Transverse colon (tissue), 4 donors: ENCODE data around the gene COMMD4. TPM values are rescaled to one million over a fixed set of nuclear protein-coding genes. Genes with fewer than 3 reads are reported as not detected.

Experiments used
- DNase-seq: peaks from one replicate; pipeline ENCODE4 v3.0.0-alpha.2; 2019
- H3K27ac ChIP-seq, 4 donors: fragments of 200-600 bp; sonication (generic); 2 replicates each; pipeline ENCODE4 v1.5.1; 2016 to 2018; ENCODE audit warnings: inconsistent platforms in 4 of 4
- H3K27me3 ChIP-seq: fragments of 200-600 bp; sonication (generic); 2 replicates; pipeline ENCODE4 v1.5.1; 2017; ENCODE audit warnings: inconsistent platforms
- H3K36me3 ChIP-seq, 4 donors: fragments of 200-600 bp; sonication (generic); 2 replicates each; pipeline ENCODE4 v1.5.1; 2017 to 2019; ENCODE audit warnings: inconsistent platforms in 4 of 4
- H3K4me1 ChIP-seq, 4 donors: fragments of 200-600 bp; sonication (generic); 2 replicates each; pipeline ENCODE4 v1.5.1; 2017 to 2020; ENCODE audit warnings: inconsistent platforms in 4 of 4
- H3K4me3 ChIP-seq, 4 donors: fragments of 200-600 bp; sonication (generic); 1 replicate in 1 of 4; 2 replicates in 3 of 4; pipeline versions ENCODE4 v1.5.1 to v1.6.1; 2017 to 2019; ENCODE audit warnings: inconsistent platforms in 4 of 4
- H3K9me3 ChIP-seq, 2 donors: fragments of 200-600 bp; sonication (generic); 2 replicates each; pipeline ENCODE4 v1.5.1; 2017 to 2019; ENCODE audit warnings: inconsistent platforms in 2 of 2
- EP300 ChIP-seq: sonication (generic); formaldehyde crosslinking; IDR thresholded peaks from one replicate; pipeline ENCODE4 v1.6.1; 2017; ENCODE audit warnings: antibody characterized with exemption, low read depth
- POLR2A ChIP-seq: fragments of 450-650 bp; IDR thresholded peaks from one replicate; pipeline ENCODE4 v1.6.1; 2016; ENCODE audit warnings: antibody characterized with exemption, mild to moderate bottlenecking, moderate library complexity
- POLR2AphosphoS5 ChIP-seq, 3 donors: sonication (generic); formaldehyde crosslinking; IDR thresholded peaks; one replicate each; pipeline ENCODE4 v1.6.1; 2016; ENCODE audit warnings: antibody characterized with exemption in 3 of 3
- WGBS, 2 donors: methylation state at CpG; one replicate each; pipeline ENCODE4 v1.1.5; 2018; ENCODE audit warnings: low coverage in 1 of 2; 5-methylcytosine and 5-hydroxymethylcytosine counted together
- in situ Hi-C, 4 donors: fragments of 200-750 bp; cut with MboI; loops; one replicate each; pipeline versions ENCODE4 v1.15.0 to v1.15.1; 2017; ENCODE audit warnings: low sequenced_read_pairs in 3 of 4, low pct_ligation_motif_present in 1 of 4, low pct_unique_long_range_greater_than_20kb in 1 of 4
- intact Hi-C: fragments of 100-400 bp; cut with DNase I; formaldehyde crosslinking; loops from one replicate; pipeline ENCODE4 v1.15.1; 2023; ENCODE audit warnings: low total_unique reads
- total RNA-seq, 4 donors: library from RNA; depleted of rRNA; stranded (reverse); fragments of >200 nt; gene quantifications; one replicate each; pipeline ENCODE4 v1.1.0, GENCODE V29; 2016
- TF ChIP-seq, protein P1 (sequence below), 5 experiments: fragments of 200-600 bp in 3 of 5; fragments of 450-650 bp in 2 of 5; sonication (generic) in 3 of 5; IDR thresholded peaks; 1 replicate in 2 of 5; 2 replicates in 3 of 5; pipeline ENCODE4 v1.5.1; 2016 to 2017; ENCODE audit warnings: antibody characterized with exemption in 5 of 5, inconsistent platforms in 3 of 5, mild to moderate bottlenecking in 2 of 5, moderate library complexity in 1 of 5

Gene COMMD4
- total RNA-seq, 4 donors from 2014 or later, result 33.2 to 97.3 (median 70.3) TPM

GRCh38 chr15:75356517-75356916, 20.7 kb downstream of the COMMD4 start:
- Histone ChIP-seq H3K4me3 (no peak overlapping the region), H3K27me3 (no peaks in the 10 kb centered on the region), H3K9me3 (no peaks in the 10 kb centered on the region), H3K36me3 (peaks cover 0 to 7% (median 0%) of the 10 kb centered on the region in 4 donors), H3K4me1 (no peaks in the 10 kb centered on the region), H3K27ac (no peak overlapping the region)
- 97% methylated on average over 20 of the region's 20 CpGs; no CpG with 5 or more reads in 1 of the 2 donors for WGBS, 2 donors
- in situ Hi-C loops, result loop anchor here in 3 of 4 donors (25.0 kb wide), 1 partner anchor 281 kb away; the partner anchor contains the start of genes IMP3 (in 3 of the 3), SNUPN (in 3 of the 3) and SNX33 (in 3 of the 3)
- no peak for DNase-seq
- intact Hi-C loops, result no loop called here
- TF ChIP-seq EP300 (no peak), POLR2AphosphoS5 (IDR thresholded peaks at IDR 0.05) (no peak), POLR2A (no peak)
- TF ChIP-seq, protein P1, sequence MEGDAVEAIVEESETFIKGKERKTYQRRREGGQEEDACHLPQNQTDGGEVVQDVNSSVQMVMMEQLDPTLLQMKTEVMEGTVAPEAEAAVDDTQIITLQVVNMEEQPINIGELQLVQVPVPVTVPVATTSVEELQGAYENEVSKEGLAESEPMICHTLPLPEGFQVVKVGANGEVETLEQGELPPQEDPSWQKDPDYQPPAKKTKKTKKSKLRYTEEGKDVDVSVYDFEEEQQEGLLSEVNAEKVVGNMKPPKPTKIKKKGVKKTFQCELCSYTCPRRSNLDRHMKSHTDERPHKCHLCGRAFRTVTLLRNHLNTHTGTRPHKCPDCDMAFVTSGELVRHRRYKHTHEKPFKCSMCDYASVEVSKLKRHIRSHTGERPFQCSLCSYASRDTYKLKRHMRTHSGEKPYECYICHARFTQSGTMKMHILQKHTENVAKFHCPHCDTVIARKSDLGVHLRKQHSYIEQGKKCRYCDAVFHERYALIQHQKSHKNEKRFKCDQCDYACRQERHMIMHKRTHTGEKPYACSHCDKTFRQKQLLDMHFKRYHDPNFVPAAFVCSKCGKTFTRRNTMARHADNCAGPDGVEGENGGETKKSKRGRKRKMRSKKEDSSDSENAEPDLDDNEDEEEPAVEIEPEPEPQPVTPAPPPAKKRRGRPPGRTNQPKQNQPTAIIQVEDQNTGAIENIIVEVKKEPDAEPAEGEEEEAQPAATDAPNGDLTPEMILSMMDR (IDR thresholded peaks at IDR 0.05), result no peak

GRCh38 chr15:75357976-75358673, 22.3 kb downstream of the COMMD4 start:
- Histone ChIP-seq H3K27ac (no peak overlapping the region), H3K27me3 (no peaks in the 10 kb centered on the region), H3K9me3 (no peaks in the 10 kb centered on the region), H3K4me1 (no peaks in the 10 kb centered on the region), H3K36me3 (peaks cover 0 to 7% (median 0%) of the 10 kb centered on the region in 4 donors), H3K4me3 (no peak overlapping the region)
- 92% methylated on average over 14 of the region's 17 CpGs; no CpG with 5 or more reads in 1 of the 2 donors for WGBS, 2 donors
- no peak for DNase-seq
- intact Hi-C loops (no loop called here), in situ Hi-C loops (loop anchor here in 3 of 4 donors (25.0 kb wide), 1 partner anchor 279 kb away; the partner anchor contains the start of genes IMP3 (in 3 of the 3), SNUPN (in 3 of the 3) and SNX33 (in 3 of the 3))
- TF ChIP-seq POLR2AphosphoS5 (IDR thresholded peaks at IDR 0.05) (no peak), EP300 (no peak), POLR2A (no peak)
- TF ChIP-seq, protein P1 (IDR thresholded peaks at IDR 0.05), result no peak

DNA sequence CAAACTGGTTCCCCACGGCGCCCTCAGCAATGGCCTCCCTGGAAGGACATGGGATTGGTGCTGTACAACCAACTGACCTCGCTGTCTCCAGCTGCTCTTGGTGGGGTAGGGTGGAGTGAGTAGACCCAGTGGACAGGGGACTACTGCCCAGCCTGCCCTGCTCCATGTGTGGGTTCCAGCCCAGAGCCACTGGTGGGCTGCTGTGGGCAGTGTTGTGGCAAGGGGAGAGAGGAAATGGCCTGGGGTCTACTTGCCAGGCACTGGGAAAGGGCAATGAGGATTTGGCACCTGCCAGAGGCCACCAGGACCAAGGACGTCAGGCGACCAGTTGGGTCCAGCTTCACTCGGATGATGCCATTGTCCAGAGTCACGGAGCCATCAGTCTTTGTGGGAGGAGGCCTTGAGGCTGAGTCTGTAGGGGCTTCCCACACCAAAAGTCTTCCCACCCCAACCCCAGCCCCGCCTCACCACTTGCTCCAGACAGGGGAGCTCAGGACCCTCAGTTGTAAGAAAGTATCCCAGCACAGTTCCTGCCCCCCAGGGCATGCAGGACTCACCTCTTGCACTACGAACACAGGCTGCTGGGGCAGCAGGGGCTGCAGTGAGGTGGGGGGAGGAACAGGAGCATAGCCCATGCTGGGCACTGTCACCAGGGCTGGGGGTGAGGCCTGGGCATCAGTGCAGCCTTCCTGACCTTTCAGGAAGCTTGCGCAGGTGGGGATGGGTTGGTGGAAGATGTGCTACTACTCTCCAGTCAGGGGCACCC, 23.1 kb downstream of the COMMD4 start:
- Histone ChIP-seq H3K36me3 (peaks cover 0 to 7% (median 0%) of the 10 kb centered on the region in 4 donors), H3K27ac (no peak overlapping the region), H3K27me3 (no peaks in the 10 kb centered on the region), H3K4me1 (no peaks in the 10 kb centered on the region), H3K4me3 (no peak overlapping the region), H3K9me3 (no peaks in the 10 kb centered on the region)
- DNase-seq, result no peak
- 96% methylated on average over 10 of the region's 10 CpGs; no CpG with 5 or more reads in 1 of the 2 donors for WGBS, 2 donors
- no peak for TF ChIP-seq POLR2AphosphoS5 (IDR thresholded peaks at IDR 0.05)
- TF ChIP-seq POLR2A, result no peak
- no peak for TF ChIP-seq EP300
- TF ChIP-seq, protein P1 (IDR thresholded peaks at IDR 0.05), result no peak
- intact Hi-C loops, result no loop called here
- in situ Hi-C loops, result loop anchor here in 3 of 4 donors (25.0 kb wide), 1 partner anchor 278 kb away; the partner anchor contains the start of genes IMP3 (in 3 of the 3), SNUPN (in 3 of the 3) and SNX33 (in 3 of the 3)
